GM12874 (cell line): ENCODE data around the gene CASP8.

Experiments
- CTCF ChIP-seq: IDR thresholded peaks from 2 replicates; pipeline ENCODE4 v1.5.1; 2011; ENCODE audit warnings: low read depth, mild to moderate bottlenecking, control low read depth, low read length, moderate library complexity; ENCODE audit not compliant: insufficient read depth

Gene CASP8

DNA sequence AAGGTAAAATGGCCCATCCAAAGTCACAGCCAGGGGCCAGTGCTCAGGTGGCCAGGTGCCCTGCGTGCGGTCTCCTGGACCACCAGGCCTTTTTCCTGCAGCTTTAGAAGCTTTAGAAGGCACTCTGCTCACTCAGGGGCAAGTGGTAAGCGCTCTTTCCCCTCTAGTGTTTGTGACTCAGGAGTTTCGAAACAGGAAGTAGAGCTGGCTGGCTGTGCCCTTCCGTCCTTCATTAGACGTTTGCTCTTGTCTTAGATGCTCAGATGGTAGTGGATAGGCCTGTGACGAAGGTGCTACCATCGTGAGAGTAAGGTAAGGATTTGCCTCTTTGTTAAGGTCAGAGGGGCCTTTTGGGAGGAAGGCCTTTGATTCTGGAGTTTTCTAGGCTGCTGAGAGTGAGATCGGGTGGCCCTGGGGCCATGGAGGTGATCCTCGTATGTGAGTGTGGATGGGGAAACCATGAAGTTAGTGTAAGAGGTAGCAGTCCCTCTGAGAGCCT, at the start of gene CASP8:
CASP8 (plus strand) TSS at position 235 of the 499 bp plus-strand sequence. CDS start 5,951 bp downstream, outside the sequence.
- TF ChIP-seq CTCF, result no peak

DNA sequence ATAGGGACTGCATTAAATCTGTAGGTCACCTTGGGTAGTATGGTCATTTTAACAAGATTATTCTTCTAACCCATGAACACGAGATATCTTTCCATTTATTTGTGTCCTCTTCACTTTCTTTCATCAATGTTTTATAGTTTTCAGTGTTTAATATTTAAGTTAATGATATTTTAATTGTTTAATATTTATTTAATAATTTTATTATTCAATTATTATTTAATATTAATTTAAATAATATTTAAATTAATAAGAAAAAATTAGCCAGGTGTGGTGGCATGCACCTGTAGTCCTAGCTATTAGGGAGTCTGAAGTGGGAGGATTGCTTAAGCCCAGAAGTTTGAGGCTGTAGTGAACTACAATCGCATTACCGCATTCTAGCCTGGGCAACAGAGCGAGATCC, 44.4 kb upstream of the CASP8 start:
- TF ChIP-seq CTCF, result no peak

DNA sequence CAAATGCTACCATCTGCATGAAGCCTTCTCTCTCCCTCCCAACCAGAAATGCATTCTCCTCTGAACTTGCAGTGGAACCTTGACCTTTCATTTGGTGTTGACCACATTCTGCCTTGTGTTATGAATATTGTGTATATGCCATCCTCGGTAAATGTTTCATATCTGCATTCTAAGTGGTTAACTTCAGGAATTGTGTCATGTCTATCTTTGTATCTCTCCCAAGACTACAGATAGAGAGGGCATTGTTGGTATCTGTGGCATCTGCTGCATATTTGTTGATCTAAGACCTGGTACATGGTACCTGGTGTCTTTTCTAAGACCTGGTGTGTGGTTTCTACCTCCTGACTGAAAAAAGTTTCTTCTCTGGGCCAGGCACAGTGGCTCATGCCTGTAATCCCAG, 43.4 kb upstream of the CASP8 start:
- TF ChIP-seq CTCF, result no peak

- no peak for TF ChIP-seq CTCF
Measured at GRCh38 chr2:201218780-201219179, 41.6 kb upstream of the CASP8 start.

DNA sequence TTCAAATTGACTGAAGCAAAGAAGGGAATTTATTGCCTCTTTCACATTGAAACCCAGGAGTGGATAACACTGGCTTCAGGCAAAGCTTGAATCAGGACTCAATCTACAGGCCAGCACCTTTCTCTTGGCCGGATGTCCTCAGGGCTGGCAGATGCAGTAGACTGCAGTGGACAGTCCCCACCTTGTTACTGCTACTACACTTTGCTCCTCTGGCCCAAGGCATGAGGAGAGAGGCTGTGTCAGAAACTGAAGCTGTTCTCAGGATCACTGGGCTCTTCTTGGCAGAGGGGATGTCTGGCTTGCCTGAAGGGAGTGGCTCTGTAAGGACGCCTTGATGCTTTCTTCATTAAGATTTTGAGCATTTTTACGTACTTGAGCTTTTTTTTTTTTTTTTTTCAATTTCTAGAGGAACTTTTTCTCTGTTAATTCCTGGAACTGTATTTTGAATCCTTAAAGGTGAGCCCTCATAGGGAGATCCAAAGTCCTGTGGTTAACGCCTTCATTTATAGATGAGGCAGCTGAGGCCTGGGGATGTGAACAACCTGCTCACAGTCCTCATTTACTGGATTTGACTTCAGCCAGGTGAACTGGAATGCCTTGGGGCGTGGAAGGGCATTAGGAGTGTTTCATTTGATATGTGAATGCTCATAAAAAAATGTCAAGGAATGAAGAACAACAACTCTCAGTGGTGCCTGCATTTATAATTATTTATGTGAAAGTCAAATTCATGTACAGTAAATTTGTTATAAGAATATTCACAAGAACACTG, 40.8 kb upstream of the CASP8 start:
- no peak for TF ChIP-seq CTCF

DNA sequence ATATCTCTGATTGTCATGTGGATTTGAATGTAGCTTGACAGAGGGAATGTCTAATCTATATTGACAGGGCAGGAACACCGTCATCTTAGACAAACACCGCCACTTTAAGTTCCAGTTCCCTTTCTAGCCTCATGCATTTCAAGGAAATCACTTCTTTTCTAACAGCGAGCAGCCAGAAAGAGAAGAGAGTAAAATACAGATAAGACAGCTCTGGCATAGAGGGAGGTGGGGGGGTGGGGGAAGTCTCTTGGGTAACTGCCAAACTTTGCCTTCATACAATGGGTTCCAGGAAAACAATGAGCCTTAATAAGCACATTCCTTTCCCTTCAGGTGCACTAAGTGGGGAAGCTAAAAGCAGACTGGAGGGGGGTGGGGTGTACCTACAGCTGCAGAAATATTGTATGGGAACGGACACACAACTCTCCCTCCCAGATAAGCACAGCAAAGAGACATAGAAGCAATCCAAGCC, 40.2 kb upstream of the CASP8 start:
- TF ChIP-seq CTCF, result no peak

DNA sequence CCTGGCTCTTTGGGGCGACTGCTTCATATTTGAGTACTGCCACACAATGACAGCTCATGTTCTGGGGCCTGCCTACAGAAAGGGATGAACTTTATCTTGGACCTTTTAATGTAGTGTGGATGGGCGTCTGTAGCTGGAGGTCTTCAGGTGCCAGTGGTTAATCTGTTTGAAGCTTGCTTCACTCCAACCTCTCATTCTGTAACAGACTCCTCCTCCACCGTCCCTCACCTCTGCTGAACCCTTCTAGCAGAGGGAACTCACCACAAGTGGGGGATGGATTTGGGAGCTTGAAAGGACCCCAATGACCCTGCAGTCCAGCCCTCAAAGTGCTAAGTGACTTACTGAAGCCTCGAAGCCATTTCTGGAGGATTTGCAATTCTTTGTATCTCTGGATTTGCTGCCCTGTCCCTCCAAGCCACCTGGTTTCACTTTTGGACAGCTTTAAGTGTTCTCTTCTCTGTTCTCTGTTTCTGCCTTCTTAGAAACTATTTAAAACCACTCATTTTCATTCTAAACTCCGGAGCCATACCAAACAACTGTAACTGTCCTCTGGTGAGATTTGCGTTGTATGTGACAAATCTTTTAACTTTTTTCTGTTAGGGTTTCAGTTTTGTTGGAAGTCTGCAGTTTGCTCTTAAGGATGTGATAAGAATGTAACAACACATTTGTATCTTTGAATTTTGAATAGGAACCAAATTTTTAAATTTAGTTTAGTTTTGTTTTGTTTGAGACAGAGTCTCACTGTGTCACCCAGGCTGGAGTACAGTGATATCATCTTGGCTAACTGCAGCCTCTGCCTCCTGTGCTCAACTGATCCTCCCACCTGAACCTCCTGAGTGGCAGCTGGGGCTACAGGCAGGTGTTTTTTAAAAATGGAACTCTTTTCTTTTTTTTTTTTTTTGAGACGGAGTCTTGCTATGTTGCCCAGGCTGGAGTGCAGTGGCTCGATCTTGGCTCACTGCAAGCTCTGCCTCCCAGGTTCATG, 37.0 kb upstream of the CASP8 start:
- TF ChIP-seq CTCF, result no peak
